Osteocyte (in vitro differentiated cells): ENCODE results near the gene FGGY. TPM values are rescaled to one million over a fixed set of nuclear protein-coding genes. Genes with fewer than 3 reads are reported as not detected.

ENCODE experiments used
- DNase-seq: peaks from one replicate; pipeline ENCODE4 v3.0.0; 2021; ENCODE audit warnings: mixed read lengths; ENCODE audit not compliant: unreplicated experiment; ENCODE audit errors: extremely low spot score
- H3K27ac Mint-ChIP-seq: one replicate; pipeline ENCODE4 v1.8.0; 2021; ENCODE audit warnings: mild to moderate bottlenecking, mixed read lengths; ENCODE audit not compliant: unreplicated experiment
- H3K27me3 Mint-ChIP-seq: one replicate; pipeline ENCODE4 v1.8.0; 2021; ENCODE audit warnings: mixed read lengths; ENCODE audit not compliant: unreplicated experiment
- H3K36me3 Mint-ChIP-seq: one replicate; pipeline ENCODE4 v1.8.0; 2021; ENCODE audit warnings: mixed read lengths; ENCODE audit not compliant: unreplicated experiment
- H3K4me1 Mint-ChIP-seq: one replicate; pipeline ENCODE4 v1.8.0; 2021; ENCODE audit warnings: mixed read lengths; ENCODE audit not compliant: unreplicated experiment
- H3K4me3 Mint-ChIP-seq: one replicate; pipeline ENCODE4 v1.8.0; 2021; ENCODE audit warnings: mild to moderate bottlenecking, moderate library complexity, mixed read lengths; ENCODE audit not compliant: unreplicated experiment
- H3K9me3 Mint-ChIP-seq: one replicate; pipeline ENCODE4 v1.8.0; 2021; ENCODE audit warnings: mixed read lengths; ENCODE audit not compliant: unreplicated experiment
- CTCF ChIP-seq: fragments of 200-600 bp; sonication (generic); IDR thresholded peaks from 2 replicates; pipeline ENCODE4 v1.5.0; 2021; ENCODE audit warnings: antibody characterized with exemption, mild to moderate bottlenecking, moderate library complexity
- total RNA-seq: library from RNA; stranded (reverse); gene quantifications from 2 replicates; pipeline ENCODE4 v1.2.1, GENCODE V29; 2021

Gene FGGY
- total RNA-seq, 1 donor from 2014 or later: 9.1 TPM

- no peak for TF ChIP-seq CTCF
- Mint-ChIP-seq H3K4me1 (peaks cover 8% of the 10 kb centered on the region), H3K4me3 (no peak overlapping the region), H3K9me3 (no peaks in the 10 kb centered on the region), H3K36me3 (peaks cover 6% of the 10 kb centered on the region), H3K27me3 (no peaks in the 10 kb centered on the region), H3K27ac (no peak overlapping the region)
- DNase-seq: no peak
Measured at GRCh38 chr1:59552007-59552406, 255.1 kb downstream of the FGGY start.

- DNase-seq: no peak
- TF ChIP-seq CTCF: no peak
- Mint-ChIP-seq H3K27me3 (no peaks in the 10 kb centered on the region), H3K36me3 (peaks cover 9% of the 10 kb centered on the region), H3K4me3 (no peak overlapping the region), H3K27ac (no peak overlapping the region), H3K4me1 (peaks cover 8% of the 10 kb centered on the region), H3K9me3 (peaks cover 10% of the 10 kb centered on the region)
Measured at GRCh38 chr1:59553371-59553770, 256.5 kb downstream of the FGGY start.

GRCh38 chr1:59554011-59554663 is 257.2 kb downstream of the FGGY start:
- H3K36me3 Mint-ChIP-seq: peaks cover 9% of the 10 kb centered on the region
- H3K4me1 Mint-ChIP-seq: peaks cover 8% of the 10 kb centered on the region
- H3K4me3 Mint-ChIP-seq: no peak overlapping the region
- no peak overlapping the region for H3K27ac Mint-ChIP-seq
- peaks cover 17% of the 10 kb centered on the region for H3K9me3 Mint-ChIP-seq
- no peak for DNase-seq
- TF ChIP-seq CTCF: no peak
- H3K27me3 Mint-ChIP-seq: no peaks in the 10 kb centered on the region

- no peak overlapping the region for H3K4me3 Mint-ChIP-seq
- no peak for DNase-seq
- peaks cover 20% of the 10 kb centered on the region for H3K9me3 Mint-ChIP-seq
- H3K36me3 Mint-ChIP-seq: peaks cover 9% of the 10 kb centered on the region
- no peak overlapping the region for H3K27ac Mint-ChIP-seq
- peaks cover 6% of the 10 kb centered on the region for H3K4me1 Mint-ChIP-seq
- H3K27me3 Mint-ChIP-seq: no peaks in the 10 kb centered on the region
- TF ChIP-seq CTCF: no peak
Measured at GRCh38 chr1:59554752-59555151, 257.9 kb downstream of the FGGY start.

GRCh38 chr1:59556398-59556797 is 259.5 kb downstream of the FGGY start:
- peaks cover 9% of the 10 kb centered on the region for H3K36me3 Mint-ChIP-seq
- DNase-seq: no peak
- H3K4me3 Mint-ChIP-seq: no peak overlapping the region
- TF ChIP-seq CTCF: no peak
- H3K4me1 Mint-ChIP-seq: peaks cover 5% of the 10 kb centered on the region
- no peaks in the 10 kb centered on the region for H3K27me3 Mint-ChIP-seq
- H3K9me3 Mint-ChIP-seq: peaks cover 20% of the 10 kb centered on the region
- H3K27ac Mint-ChIP-seq: no peak overlapping the region
